ENCODE results near the gene CYP1B1.

The CYP1B1 gene

GRCh38 chr2:38029512-38029911 is 46.4 kb downstream of the CYP1B1 start:
- TF ChIP-seq TAF1 (IDR thresholded peaks at IDR 0.05; ENCODE audit: borderline replicate concordance, insufficient read depth, low read length) (no peak), POLR2AphosphoS5 (IDR thresholded peaks at IDR 0.05; ENCODE audit: low read depth, low read length) (no peak), REST (IDR thresholded peaks at IDR 0.05; ENCODE audit: insufficient read depth in 1 of 2, low read depth in 2 of 2, low read length in 2 of 2) (no peak), FOXP2 (optimal IDR thresholded peaks at IDR 0.05; ENCODE audit: borderline replicate concordance, extremely low read depth, extremely low read length, insufficient read depth) (no peak), SIN3A (IDR thresholded peaks at IDR 0.05; ENCODE audit: borderline replicate concordance, insufficient read depth, low read length) (no peak)

- no peak for TF ChIP-seq REST (IDR thresholded peaks at IDR 0.05; ENCODE audit: insufficient read depth in 1 of 2, low read depth in 2 of 2, low read length in 2 of 2)
- TF ChIP-seq FOXP2 (optimal IDR thresholded peaks at IDR 0.05; ENCODE audit: borderline replicate concordance, extremely low read depth, extremely low read length, insufficient read depth): no peak
- TF ChIP-seq TAF1 (IDR thresholded peaks at IDR 0.05; ENCODE audit: borderline replicate concordance, insufficient read depth, low read length): no peak
- TF ChIP-seq POLR2AphosphoS5 (IDR thresholded peaks at IDR 0.05; ENCODE audit: low read depth, low read length): no peak
- TF ChIP-seq SIN3A (IDR thresholded peaks at IDR 0.05; ENCODE audit: borderline replicate concordance, insufficient read depth, low read length): no peak
Measured at GRCh38 chr2:38028829-38029228, 47.1 kb downstream of the CYP1B1 start.

GRCh38 chr2:38026846-38027245 is 49.1 kb downstream of the CYP1B1 start:
- TF ChIP-seq FOXP2 (optimal IDR thresholded peaks at IDR 0.05; ENCODE audit: borderline replicate concordance, extremely low read depth, extremely low read length, insufficient read depth) (no peak), TAF1 (IDR thresholded peaks at IDR 0.05; ENCODE audit: borderline replicate concordance, insufficient read depth, low read length) (no peak), POLR2AphosphoS5 (IDR thresholded peaks at IDR 0.05; ENCODE audit: low read depth, low read length) (no peak), SIN3A (IDR thresholded peaks at IDR 0.05; ENCODE audit: borderline replicate concordance, insufficient read depth, low read length) (no peak), REST (IDR thresholded peaks at IDR 0.05; ENCODE audit: insufficient read depth in 1 of 2, low read depth in 2 of 2, low read length in 2 of 2) (no peak)

- no peak for TF ChIP-seq REST (IDR thresholded peaks at IDR 0.05; ENCODE audit: insufficient read depth in 1 of 2, low read depth in 2 of 2, low read length in 2 of 2)
- no peak for TF ChIP-seq POLR2AphosphoS5 (IDR thresholded peaks at IDR 0.05; ENCODE audit: low read depth, low read length)
- no peak for TF ChIP-seq FOXP2 (optimal IDR thresholded peaks at IDR 0.05; ENCODE audit: borderline replicate concordance, extremely low read depth, extremely low read length, insufficient read depth)
- TF ChIP-seq SIN3A (IDR thresholded peaks at IDR 0.05; ENCODE audit: borderline replicate concordance, insufficient read depth, low read length): no peak
- TF ChIP-seq TAF1 (IDR thresholded peaks at IDR 0.05; ENCODE audit: borderline replicate concordance, insufficient read depth, low read length): no peak
Measured at GRCh38 chr2:38021589-38021988, 54.4 kb downstream of the CYP1B1 start.

- TF ChIP-seq REST (IDR thresholded peaks at IDR 0.05; ENCODE audit: insufficient read depth in 1 of 2, low read depth in 2 of 2, low read length in 2 of 2) (no peak), TAF1 (IDR thresholded peaks at IDR 0.05; ENCODE audit: borderline replicate concordance, insufficient read depth, low read length) (no peak), SIN3A (IDR thresholded peaks at IDR 0.05; ENCODE audit: borderline replicate concordance, insufficient read depth, low read length) (no peak), FOXP2 (optimal IDR thresholded peaks at IDR 0.05; ENCODE audit: borderline replicate concordance, extremely low read depth, extremely low read length, insufficient read depth) (no peak), POLR2AphosphoS5 (IDR thresholded peaks at IDR 0.05; ENCODE audit: low read depth, low read length) (no peak)
Measured at GRCh38 chr2:38017836-38018235, 58.1 kb downstream of the CYP1B1 start.
